K562 (cell line): ENCODE data around the gene ZNRF1. TPM values are rescaled to one million over a fixed set of nuclear protein-coding genes. Genes with fewer than 3 reads are reported as not detected.

Experiments used
- BRD9 ChIP-seq: fragments of 450-650 bp; IDR thresholded peaks from 2 replicates; pipeline ENCODE4 v1.6.1; 2018; ENCODE audit warnings: low read depth; ENCODE audit not compliant: partially characterized antibody
- CC2D1A ChIP-seq: fragments of 450-650 bp; IDR thresholded peaks from 2 replicates; pipeline ENCODE4 v1.6.1; 2017; ENCODE audit warnings: mild to moderate bottlenecking
- FUS ChIP-seq: fragments of 200-400 bp; formaldehyde crosslinking; optimal IDR thresholded peaks from 2 replicates; pipeline ENCODE3; 2017; ENCODE audit warnings: low read depth, low read length
- HNRNPLL ChIP-seq: fragments of 200-400 bp; formaldehyde crosslinking; IDR thresholded peaks from 2 replicates; pipeline ENCODE4 v1.6.1; 2017; ENCODE audit warnings: low read length, low read depth, mild to moderate bottlenecking; ENCODE audit not compliant: poor library complexity, severe bottlenecking
- NBN ChIP-seq: fragments of 450-650 bp; IDR thresholded peaks from 2 replicates; pipeline ENCODE4 v1.6.1; 2016; ENCODE audit warnings: low read depth, mild to moderate bottlenecking
- NR1H2 ChIP-seq: sonication (generic); formaldehyde crosslinking; IDR thresholded peaks from 2 replicates; pipeline ENCODE4 v1.4.0; 2020; ENCODE audit warnings: mild to moderate bottlenecking, missing genetic modification reagents
- POLR2B ChIP-seq: fragments of 450-650 bp; IDR thresholded peaks from 2 replicates; pipeline ENCODE4 v1.6.1; 2018; ENCODE audit warnings: low read depth; ENCODE audit not compliant: partially characterized antibody
- POLR2H ChIP-seq: IDR thresholded peaks from 2 replicates; pipeline ENCODE4 v1.6.1; 2016; ENCODE audit warnings: missing genetic modification characterization, low read depth, mild to moderate bottlenecking, control low read depth, missing compliant biosample characterization, moderate library complexity
- PTRF ChIP-seq: fragments of 450-650 bp; IDR thresholded peaks from 2 replicates; pipeline ENCODE4 v1.6.1; 2016; ENCODE audit warnings: mild to moderate bottlenecking, missing genetic modification characterization, missing compliant biosample characterization
- RBM17 ChIP-seq: fragments of 200-400 bp; formaldehyde crosslinking; IDR thresholded peaks from 2 replicates; pipeline ENCODE4 v1.6.1; 2017; ENCODE audit warnings: low read depth, mild to moderate bottlenecking, low read length, borderline replicate concordance
- RBM25 ChIP-seq: fragments of 200-400 bp; formaldehyde crosslinking; IDR thresholded peaks from 2 replicates; pipeline ENCODE4 v1.6.1; 2018; ENCODE audit warnings: low read length, low read depth, moderate library complexity; ENCODE audit not compliant: severe bottlenecking
- TAF1 ChIP-seq: IDR thresholded peaks from 2 replicates; pipeline ENCODE4 v1.6.1; 2011; ENCODE audit warnings: mild to moderate bottlenecking, low read length, moderate library complexity; ENCODE audit not compliant: insufficient read depth, control insufficient read depth, severe bottlenecking; ENCODE audit errors: extremely low read depth
- YY1 ChIP-seq, 3 experiments: IDR thresholded peaks; 2 replicates each; pipeline ENCODE4 v1.6.1; 2011; ENCODE audit warnings: low read length in 2 of 3, mild to moderate bottlenecking in 2 of 3, moderate library complexity in 2 of 3, borderline replicate concordance in 1 of 3, control low read depth in 1 of 3, low read depth in 1 of 3; ENCODE audit not compliant: insufficient read depth in 3 of 3, insufficient replicate concordance in 2 of 3, control insufficient read depth in 1 of 3, insufficient read length in 1 of 3; ENCODE audit errors: extremely low read depth in 1 of 3
- ZNF431 ChIP-seq: sonication (generic); formaldehyde crosslinking; IDR thresholded peaks from 2 replicates; pipeline ENCODE4 v1.8.0; 2022; ENCODE audit warnings: mild to moderate bottlenecking, missing genetic modification reagents
- ZNF76 ChIP-seq: fragments of 250-450 bp; sonication (Bioruptor Pico); IDR thresholded peaks from 2 replicates; pipeline ENCODE4 v1.4.0; 2020; ENCODE audit warnings: mild to moderate bottlenecking, moderate library complexity, borderline replicate concordance
- ZNF766 ChIP-seq: fragments of 200-800 bp; sonication (Bioruptor generic); conservative IDR thresholded peaks from 2 replicates; pipeline ENCODE4 v1.6.1; 2016; ENCODE audit warnings: missing genetic modification characterization, missing compliant biosample characterization
- ZNF79 ChIP-seq: fragments of 250-450 bp; sonication (Bioruptor Pico); IDR thresholded peaks from 2 replicates; pipeline ENCODE4 v1.4.0; 2020; ENCODE audit warnings: low read depth, mild to moderate bottlenecking, moderate library complexity
- polyA plus RNA-seq, 8 experiments: library from polyadenylated mRNA; depleted of rRNA in 4 of 8; stranded (reverse) in 5 of 8; unstranded in 3 of 8; fragments of >200 nt; fragmentation: Nextera tagmentation in 2 of 8; fragmentation: Illumina TruSeq in 1 of 8; extraction: Ambion mirVana in 2 of 8; extraction: Trizol in 1 of 8; gene quantifications; 2 replicates each; pipeline versions ENCODE4 v1.2.1 to v1.2.3, GENCODE V29; 2011 to 2014; ENCODE audit warnings: inconsistent platforms in 1 of 8, missing spikeins in 1 of 8
- total RNA-seq, 7 experiments: library from RNA; depleted of rRNA in 6 of 7; stranded (reverse); fragments of >200 nt in 6 of 7; fragmentation: Illumina TruSeq in 2 of 7; extraction: Trizol in 2 of 7; gene quantifications; 2 replicates each; pipeline versions ENCODE4 v1.2.1 to v1.2.3, GENCODE V29; 2011 to 2021; ENCODE audit warnings: low replicate concordance in 1 of 7
- TF ChIP-seq, protein P1 (sequence below): fragments of 250-450 bp; sonication (Bioruptor Pico); IDR thresholded peaks from 2 replicates; pipeline ENCODE4 v1.8.0; 2021; ENCODE audit warnings: borderline replicate concordance, mild to moderate bottlenecking, moderate library complexity; ENCODE audit not compliant: poor library complexity, severe bottlenecking
- TF ChIP-seq, protein P2 (sequence below): fragments of 200-400 bp; formaldehyde crosslinking; IDR thresholded peaks from 2 replicates; pipeline ENCODE4 v1.6.1; 2017; ENCODE audit warnings: mild to moderate bottlenecking, low read depth, low read length, moderate library complexity
- TF ChIP-seq, protein P3 (sequence below): fragments of 250-450 bp; sonication (Bioruptor Pico); IDR thresholded peaks from 2 replicates; pipeline ENCODE4 v1.6.1; 2021; ENCODE audit warnings: mild to moderate bottlenecking
- TF ChIP-seq, protein P4 (sequence below): fragments of 250-450 bp; sonication (Bioruptor Pico); IDR thresholded peaks from 2 replicates; pipeline ENCODE4 v1.5.0; 2020; ENCODE audit warnings: mild to moderate bottlenecking, borderline replicate concordance

Gene ZNRF1
- total and polyA plus RNA-seq, 9 of the 15 experiments (the other 6 are each of a cell fraction or from before 2014, with no cell fraction given), result 9.5 to 37.7 (median 20.0) TPM

DNA sequence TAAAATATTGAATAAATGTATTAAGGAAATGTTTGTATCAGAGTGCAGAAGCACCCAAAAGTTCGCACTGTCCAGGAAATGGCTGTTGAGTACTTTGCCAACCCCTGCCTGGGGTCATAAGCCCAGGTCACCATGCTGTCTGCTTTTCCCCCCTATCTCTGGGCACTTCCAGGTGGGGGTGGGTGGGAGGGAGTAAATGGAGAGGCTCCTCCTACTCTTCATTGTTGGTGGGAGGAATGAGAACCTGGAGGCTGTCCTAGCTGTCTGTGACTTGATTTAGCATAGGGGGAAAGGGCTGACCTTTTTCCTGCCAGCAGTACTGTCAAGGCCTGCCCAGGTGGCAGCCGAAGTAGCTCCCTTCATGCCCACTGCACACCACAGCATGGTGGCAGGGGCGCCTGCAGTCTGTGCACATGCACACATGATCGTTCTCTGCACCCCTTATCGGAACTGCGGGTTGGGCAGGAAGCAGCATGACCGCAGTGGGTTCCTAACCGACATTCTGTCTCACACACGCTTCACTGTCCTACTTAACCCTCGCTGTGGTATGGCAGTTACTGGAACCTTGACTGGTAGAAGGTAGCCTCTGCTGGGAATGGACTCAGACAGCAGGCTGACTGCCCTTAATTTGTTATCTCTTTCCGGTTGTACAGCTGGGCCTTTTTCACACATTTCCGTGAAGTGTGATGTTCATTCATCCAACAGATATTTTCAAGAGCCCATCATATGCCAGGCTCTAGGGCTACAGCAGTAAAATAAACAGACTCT is 76.3 kb downstream of the ZNRF1 start (continued):
- no peak for TF ChIP-seq TAF1
- 0 out of 2 replicates have a peak, but pooled peaks have one; percentile 54 for TF ChIP-seq ZNF76 (CRISPR knock-in tag)
- no peak for TF ChIP-seq POLR2H (tag)
- no peak for TF ChIP-seq HNRNPLL
- TF ChIP-seq NBN, result no peak
- TF ChIP-seq PTRF (tag), result no peak
- 0 out of 2 replicates have a peak, but pooled peaks have one; percentile 37 for TF ChIP-seq CC2D1A
- TF ChIP-seq YY1 (IDR thresholded peaks at IDR 0.05; ENCODE audit: borderline replicate concordance in 1 of 3, control insufficient read depth in 1 of 3, extremely low read depth in 1 of 3, insufficient read depth in 3 of 3, insufficient read length in 1 of 3, insufficient replicate concordance in 2 of 3, low read depth in 1 of 3, low read length in 2 of 3), result peak in 2 of 3 experiments; percentile 18 to 48
- TF ChIP-seq ZNF431 (CRISPR knock-in tag), result no peak
- TF ChIP-seq RBM25, result no peak
- TF ChIP-seq, protein P1, sequence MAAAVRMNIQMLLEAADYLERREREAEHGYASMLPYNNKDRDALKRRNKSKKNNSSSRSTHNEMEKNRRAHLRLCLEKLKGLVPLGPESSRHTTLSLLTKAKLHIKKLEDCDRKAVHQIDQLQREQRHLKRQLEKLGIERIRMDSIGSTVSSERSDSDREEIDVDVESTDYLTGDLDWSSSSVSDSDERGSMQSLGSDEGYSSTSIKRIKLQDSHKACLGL, result no peak
- TF ChIP-seq RBM17, result no peak
- TF ChIP-seq BRD9, result peak; percentile 23
- TF ChIP-seq, protein P2, sequence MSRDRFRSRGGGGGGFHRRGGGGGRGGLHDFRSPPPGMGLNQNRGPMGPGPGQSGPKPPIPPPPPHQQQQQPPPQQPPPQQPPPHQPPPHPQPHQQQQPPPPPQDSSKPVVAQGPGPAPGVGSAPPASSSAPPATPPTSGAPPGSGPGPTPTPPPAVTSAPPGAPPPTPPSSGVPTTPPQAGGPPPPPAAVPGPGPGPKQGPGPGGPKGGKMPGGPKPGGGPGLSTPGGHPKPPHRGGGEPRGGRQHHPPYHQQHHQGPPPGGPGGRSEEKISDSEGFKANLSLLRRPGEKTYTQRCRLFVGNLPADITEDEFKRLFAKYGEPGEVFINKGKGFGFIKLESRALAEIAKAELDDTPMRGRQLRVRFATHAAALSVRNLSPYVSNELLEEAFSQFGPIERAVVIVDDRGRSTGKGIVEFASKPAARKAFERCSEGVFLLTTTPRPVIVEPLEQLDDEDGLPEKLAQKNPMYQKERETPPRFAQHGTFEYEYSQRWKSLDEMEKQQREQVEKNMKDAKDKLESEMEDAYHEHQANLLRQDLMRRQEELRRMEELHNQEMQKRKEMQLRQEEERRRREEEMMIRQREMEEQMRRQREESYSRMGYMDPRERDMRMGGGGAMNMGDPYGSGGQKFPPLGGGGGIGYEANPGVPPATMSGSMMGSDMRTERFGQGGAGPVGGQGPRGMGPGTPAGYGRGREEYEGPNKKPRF, result no peak
- TF ChIP-seq NR1H2 (CRISPR knock-in tag), result no peak
- no peak for TF ChIP-seq POLR2B
- TF ChIP-seq ZNF766, result 0 out of 2 replicates have a peak, but pooled peaks have one; percentile 48
- no peak for TF ChIP-seq FUS
- no peak for TF ChIP-seq ZNF79 (CRISPR knock-in tag)
- TF ChIP-seq, protein P3, sequence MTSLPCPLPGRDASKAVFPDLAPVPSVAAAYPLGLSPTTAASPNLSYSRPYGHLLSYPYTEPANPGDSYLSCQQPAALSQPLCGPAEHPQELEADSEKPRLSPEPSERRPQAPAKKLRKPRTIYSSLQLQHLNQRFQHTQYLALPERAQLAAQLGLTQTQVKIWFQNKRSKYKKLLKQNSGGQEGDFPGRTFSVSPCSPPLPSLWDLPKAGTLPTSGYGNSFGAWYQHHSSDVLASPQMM (CRISPR knock-in tag), result no peak
- TF ChIP-seq, protein P4, sequence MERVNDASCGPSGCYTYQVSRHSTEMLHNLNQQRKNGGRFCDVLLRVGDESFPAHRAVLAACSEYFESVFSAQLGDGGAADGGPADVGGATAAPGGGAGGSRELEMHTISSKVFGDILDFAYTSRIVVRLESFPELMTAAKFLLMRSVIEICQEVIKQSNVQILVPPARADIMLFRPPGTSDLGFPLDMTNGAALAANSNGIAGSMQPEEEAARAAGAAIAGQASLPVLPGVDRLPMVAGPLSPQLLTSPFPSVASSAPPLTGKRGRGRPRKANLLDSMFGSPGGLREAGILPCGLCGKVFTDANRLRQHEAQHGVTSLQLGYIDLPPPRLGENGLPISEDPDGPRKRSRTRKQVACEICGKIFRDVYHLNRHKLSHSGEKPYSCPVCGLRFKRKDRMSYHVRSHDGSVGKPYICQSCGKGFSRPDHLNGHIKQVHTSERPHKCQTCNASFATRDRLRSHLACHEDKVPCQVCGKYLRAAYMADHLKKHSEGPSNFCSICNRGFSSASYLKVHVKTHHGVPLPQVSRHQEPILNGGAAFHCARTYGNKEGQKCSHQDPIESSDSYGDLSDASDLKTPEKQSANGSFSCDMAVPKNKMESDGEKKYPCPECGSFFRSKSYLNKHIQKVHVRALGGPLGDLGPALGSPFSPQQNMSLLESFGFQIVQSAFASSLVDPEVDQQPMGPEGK (CRISPR knock-in tag), result no peak
